Astrocyte (in vitro differentiated cells and primary cell): ENCODE results near the gene RNGTT.

Experiments
- CTCF ChIP-seq: IDR thresholded peaks from 2 replicates; pipeline ENCODE4 v1.5.1; 2011; ENCODE audit warnings: low read depth, mild to moderate bottlenecking, inconsistent platforms, low read length, moderate library complexity; ENCODE audit not compliant: insufficient read depth
- EZH2 ChIP-seq: IDR thresholded peaks from 2 replicates; pipeline ENCODE4 v1.6.1; 2012; ENCODE audit warnings: mild to moderate bottlenecking, low read length, inconsistent platforms; ENCODE audit not compliant: insufficient read depth

- TF ChIP-seq CTCF (no peak), EZH2 (no peak)
Measured at GRCh38 chr6:88650979-88651378, 312.4 kb downstream of the RNGTT start.
